ENCODE measurements around the gene FAM186B. TPM values are rescaled to one million over a fixed set of nuclear protein-coding genes. Genes with fewer than 3 reads are reported as not detected.
A peak's percentile ranks its signal among the peaks of the same experiment; 100 is the strongest.

FAM186B gene
- total RNA-seq, 1 experiment from 2014 or later = 0.46 TPM

- Histone ChIP-seq H2BK12ac (ENCODE audit: insufficient read length, low read depth, low read length) (no peak overlapping the region), H2AK5ac (ENCODE audit: insufficient read length, low read length) (no peak overlapping the region), H3K9me3 (ENCODE audit: control insufficient read depth, low read depth, low read length) (no peaks in the 10 kb centered on the region), H2BK15ac (ENCODE audit: low read depth, low read length) (no peak overlapping the region), H4K5ac (ENCODE audit: insufficient read length, low read depth, low read length) (no peak overlapping the region), H3K27me3 (ENCODE audit: insufficient read depth, low read length) (no peaks in the 10 kb centered on the region), H3K56ac (ENCODE audit: insufficient read length, low read depth, low read length) (no peak overlapping the region), H4K8ac (replicated peaks; ENCODE audit: insufficient read length, low read depth, low read length) (no peak overlapping the region), H4K20me1 (ENCODE audit: control insufficient read depth, insufficient read depth, insufficient read length) (no peaks in the 10 kb centered on the region), H2AFZ (ENCODE audit: low read length) (no peak overlapping the region), H3K27ac (ENCODE audit: insufficient read length, low read depth, low read length) (no peak overlapping the region), H2BK20ac (ENCODE audit: low read depth, low read length, poor library complexity, severe bottlenecking) (no peak overlapping the region), H2BK5ac (ENCODE audit: insufficient read length, low read length) (no peak overlapping the region), H3K4me1 (ENCODE audit: insufficient read depth, low read length) (no peaks in the 10 kb centered on the region), H3K79me1 (ENCODE audit: insufficient read depth, low read depth, low read length, poor library complexity, severe bottlenecking) (peaks cover 3% of the 10 kb centered on the region), H3K23me2 (ENCODE audit: insufficient read length, low read depth, low read length, poor library complexity, severe bottlenecking) (peaks cover 2% of the 10 kb centered on the region), H3K18ac (ENCODE audit: insufficient read length, low read depth, low read length) (no peak overlapping the region), H3T11ph (ENCODE audit: low read length) (no peak overlapping the region), H3K14ac (ENCODE audit: insufficient read depth, low read length) (no peak overlapping the region), H3K4ac (ENCODE audit: low read depth, low read length) (no peak overlapping the region), H4K91ac (ENCODE audit: insufficient read length, low read depth, low read length) (no peak overlapping the region), H3K79me2 (ENCODE audit: insufficient read depth, low read length) (no peaks in the 10 kb centered on the region; the same call in 1 of the 2 replicates), H3K23ac (ENCODE audit: insufficient read length, low read depth, low read length) (no peak overlapping the region), H3K9ac (ENCODE audit: extremely low read depth, insufficient read length, low read length) (no peak overlapping the region), H3K4me2 (ENCODE audit: insufficient read depth, insufficient read length, low read length) (no peak overlapping the region), H2BK120ac (ENCODE audit: low read depth, low read length, poor library complexity, severe bottlenecking) (no peak overlapping the region)
- H3K9me3 Mint-ChIP-seq = no peaks in the 10 kb centered on the region
- H3K27ac Mint-ChIP-seq = peak overlapping the region in 1 of 3 experiments; percentile 94; a peak in 1 of 7 replicates
- no peaks in the 10 kb centered on the region for H3K27me3 Mint-ChIP-seq (ENCODE audit: low read depth)
- H3K4me1 Mint-ChIP-seq = peaks cover 2 to 4% of the 10 kb centered on the region in 2 experiments; a peak in 3 of 4 replicates
- no peak for TF ChIP-seq CTCF (conservative IDR thresholded peaks at IDR 0.05)
- H3K4me3 Mint-ChIP-seq = no peak overlapping the region
- H3K36me3 Mint-ChIP-seq (ENCODE audit: insufficient read depth in 1 of 3, low read depth in 3 of 3) = peaks cover 27 to 70% (median 65%) of the 10 kb centered on the region in 3 experiments; a peak in 6 of 7 replicates
- DNase-seq = no peak
- WGBS (ENCODE audit: extremely low coverage, insufficient read length, low lambda C conversion rate) = no CpG with 5 or more reads among the region's 6 CpGs
Measured at GRCh38 chr12:49562233-49562632, 43.2 kb downstream of the FAM186B start.
